Spleen (tissue), 11 donors: ENCODE results near the gene SEMA3F. TPM values are rescaled to one million over a fixed set of nuclear protein-coding genes. Genes with fewer than 3 reads are reported as not detected.
A peak's percentile ranks its signal among the peaks of the same experiment; 100 is the strongest.

Experiments used
- DNase-seq: peaks from one replicate; pipeline ENCODE4 v3.0.0-alpha.2; 2020
- H3K27ac ChIP-seq, 8 donors: fragments of 200-600 bp; sonication (generic) in 7 of 8; 1 replicate in 4 of 8; 2 replicates in 4 of 8; pipeline versions ENCODE4 v1.5.0 to v1.8.0; 2016 to 2021; ENCODE audit warnings: inconsistent platforms in 4 of 8, mild to moderate bottlenecking in 4 of 8, moderate library complexity in 1 of 8
- H3K27me3 ChIP-seq, 7 donors: fragments of 200-600 bp; sonication (generic) in 6 of 7; replicated peaks in 1 of 7; 1 replicate in 4 of 7; 2 replicates in 3 of 7; pipeline versions ENCODE4 v1.5.0 to v1.8.0; 2016 to 2021; ENCODE audit warnings: inconsistent platforms in 3 of 7, mild to moderate bottlenecking in 1 of 7
- H3K36me3 ChIP-seq, 6 donors: fragments of 200-600 bp; sonication (generic) in 5 of 6; 1 replicate in 4 of 6; 2 replicates in 2 of 6; pipeline versions ENCODE4 v1.5.0 to v1.8.0; 2016 to 2021; ENCODE audit warnings: inconsistent platforms in 2 of 6
- H3K4me1 ChIP-seq, 6 donors: fragments of 200-600 bp; sonication (generic) in 5 of 6; 1 replicate in 3 of 6; 2 replicates in 3 of 6; pipeline versions ENCODE4 v1.5.0 to v1.8.0; 2016 to 2021; ENCODE audit warnings: inconsistent platforms in 3 of 6
- H3K4me3 ChIP-seq, 8 donors: fragments of 200-600 bp; sonication (generic) in 7 of 8; 1 replicate in 4 of 8; 2 replicates in 4 of 8; pipeline versions ENCODE4 v1.5.0 to v1.8.0; 2016 to 2021; ENCODE audit warnings: inconsistent platforms in 4 of 8, mild to moderate bottlenecking in 4 of 8, moderate library complexity in 2 of 8
- H3K9me3 ChIP-seq, 8 donors: fragments of 200-600 bp; sonication (generic) in 7 of 8; 1 replicate in 4 of 8; 2 replicates in 4 of 8; pipeline versions ENCODE4 v1.5.0 to v1.8.0; 2016 to 2021; ENCODE audit warnings: inconsistent platforms in 4 of 8
- CTCF ChIP-seq, 11 experiments: fragments of 200-600 bp in 7 of 11; fragments of 450-650 bp in 4 of 11; sonication (generic) in 4 of 11; IDR thresholded peaks in 8 of 11; conservative IDR thresholded peaks in 3 of 11; 1 replicate in 7 of 11; 2 replicates in 4 of 11; pipeline versions ENCODE4 v1.4.0 to v1.8.0; 2016 to 2021; ENCODE audit warnings: antibody characterized with exemption in 11 of 11, inconsistent platforms in 4 of 11, mild to moderate bottlenecking in 1 of 11
- POLR2A ChIP-seq, 3 donors: fragments of 450-650 bp; IDR thresholded peaks; one replicate each; pipeline ENCODE4 v1.5.1; 2017; ENCODE audit warnings: antibody characterized with exemption in 3 of 3, mild to moderate bottlenecking in 1 of 3
- POLR2AphosphoS5 ChIP-seq, 3 donors: sonication (generic); formaldehyde crosslinking; IDR thresholded peaks; one replicate each; pipeline ENCODE4 v1.5.1; 2017; ENCODE audit warnings: antibody characterized with exemption in 3 of 3
- WGBS, 5 donors: extraction: QIAGEN DNeasy Blood & Tissue Kit in 3 of 5; methylation state at CpG; one replicate each; pipeline versions ENCODE4 v1.1.5 to v1.1.7; 2013 to 2018; 5-methylcytosine and 5-hydroxymethylcytosine counted together
- intact Hi-C: fragments of 100-400 bp; cut with DNase I; formaldehyde crosslinking; loops from one replicate; pipeline ENCODE4 v1.15.0; 2023; ENCODE audit warnings: low total_unique reads
- polyA plus RNA-seq, 3 donors: library from polyadenylated mRNA; stranded (reverse); fragments of 200-250 nt; gene quantifications; one replicate each; pipeline ENCODE4 v1.2.1, GENCODE V29; 2013
- total RNA-seq, 7 donors: library from RNA; depleted of rRNA in 3 of 7; stranded (reverse); fragments of >200 nt in 3 of 7; fragmentation: NEBNext Ultra II Directional in 4 of 7; extraction: Animal tissue kit (Norgen Biotek cat#: 25700) in 4 of 7; gene quantifications; one replicate each; pipeline versions ENCODE4 v1.1.0 to v1.2.1, GENCODE V29; 2016 to 2021
- donor health status: healthy with polysubstance abuse.
- donor health status: DM: no; HTN: no; CAD: no; lungs with moderate emphysema.
- donor health status: DM: no; HTN: no; CAD: no.
- donor health status: Bipolar disorder and iron deficiency.
- donor health status: healthy.
- donor health status: DM: no; HTN: no; CAD: no.
- donor health status: DM: yes; HTN: yes; CAD: no.

Gene SEMA3F
- total and polyA plus RNA-seq, 10 donors, result 16.9 to 205 (median 77.9) TPM

- H3K4me1 ChIP-seq, result peaks cover 0 to 6% (median 0%) of the 10 kb centered on the region in 6 donors
- 94 to 98% (median 97%) methylated on average over 4 of the region's 4 CpGs; no CpG with 5 or more reads in 2 of the 5 donors for WGBS, 5 donors
- TF ChIP-seq CTCF (IDR thresholded peaks at IDR 0.05 in 8 of 11, conservative IDR thresholded peaks at IDR 0.05 in 3 of 11), result no peak
- no peak for TF ChIP-seq POLR2A (IDR thresholded peaks at IDR 0.05)
- no peak for TF ChIP-seq POLR2AphosphoS5 (IDR thresholded peaks at IDR 0.05)
- no peak for DNase-seq
- no peak overlapping the region for H3K27ac ChIP-seq
- H3K27me3 ChIP-seq, result no peaks in the 10 kb centered on the region
- intact Hi-C loops, result loop anchor here (5.0 kb wide), 1 partner anchor 63 kb away; no protein-coding TSS in a partner anchor
- no peak overlapping the region for H3K4me3 ChIP-seq
- H3K36me3 ChIP-seq, result peaks cover 0 to 75% (median 21%) of the 10 kb centered on the region in 6 donors
- H3K9me3 ChIP-seq, result no peaks in the 10 kb centered on the region
Observed at GRCh38 chr3:50185230-50185629, 30.1 kb downstream of the SEMA3F start.

GRCh38 chr3:50186096-50186495, 31.0 kb downstream of the SEMA3F start:
- no peak overlapping the region for H3K4me3 ChIP-seq
- 91 to 96% (median 94%) methylated on average over 4 to 10 of the region's 10 CpGs for WGBS, 5 donors
- TF ChIP-seq POLR2AphosphoS5 (IDR thresholded peaks at IDR 0.05) (no peak), POLR2A (IDR thresholded peaks at IDR 0.05) (no peak), CTCF (IDR thresholded peaks at IDR 0.05 in 8 of 11, conservative IDR thresholded peaks at IDR 0.05 in 3 of 11) (no peak)
- H3K4me1 ChIP-seq, result peaks cover 0 to 13% (median 3%) of the 10 kb centered on the region in 6 donors
- H3K9me3 ChIP-seq, result no peaks in the 10 kb centered on the region
- intact Hi-C loops, result loop anchor here (5.0 kb wide), 1 partner anchor 64 kb away; no protein-coding TSS in a partner anchor
- peaks cover 0 to 71% (median 21%) of the 10 kb centered on the region in 6 donors for H3K36me3 ChIP-seq
- H3K27ac ChIP-seq, result no peak overlapping the region
- no peaks in the 10 kb centered on the region for H3K27me3 ChIP-seq
- DNase-seq, result no peak

GRCh38 chr3:50187750-50188149, 32.6 kb downstream of the SEMA3F start:
- Histone ChIP-seq H3K4me1 (peaks cover 0 to 21% (median 10%) of the 10 kb centered on the region in 6 donors), H3K27ac (no peak overlapping the region), H3K9me3 (no peaks in the 10 kb centered on the region), H3K27me3 (peaks cover 0 to 12% (median 1%) of the 10 kb centered on the region in 7 donors), H3K4me3 (no peak overlapping the region), H3K36me3 (peaks cover 0 to 58% (median 18%) of the 10 kb centered on the region in 6 donors)
- intact Hi-C loops, result loop anchor here (5.0 kb wide), 1 partner anchor 65 kb away; no protein-coding TSS in a partner anchor
- DNase-seq, result no peak
- 87 to 96% (median 92%) methylated on average over 17 to 19 of the region's 19 CpGs for WGBS, 5 donors
- no peak for TF ChIP-seq POLR2A (IDR thresholded peaks at IDR 0.05)
- peak in 1 of 3 donors; percentile 8 for TF ChIP-seq POLR2AphosphoS5 (IDR thresholded peaks at IDR 0.05)
- no peak for TF ChIP-seq CTCF (IDR thresholded peaks at IDR 0.05 in 8 of 11, conservative IDR thresholded peaks at IDR 0.05 in 3 of 11)

- 11 to 20% (median 16%) methylated on average over 5 of the region's 5 CpGs for WGBS, 5 donors
- peaks cover 9 to 27% (median 16%) of the 10 kb centered on the region in 7 donors for H3K27me3 ChIP-seq
- intact Hi-C loops, result loop anchor here (5.0 kb wide), 1 partner anchor 67 kb away; no protein-coding TSS in a partner anchor
- TF ChIP-seq POLR2A (IDR thresholded peaks at IDR 0.05), result no peak
- peak in 9 of 11 experiments; percentile 36 to 76 (median 66) for TF ChIP-seq CTCF (IDR thresholded peaks at IDR 0.05 in 8 of 11, conservative IDR thresholded peaks at IDR 0.05 in 3 of 11)
- TF ChIP-seq POLR2AphosphoS5 (IDR thresholded peaks at IDR 0.05), result peak; percentile 7 to 62 (median 56)
- no peak for DNase-seq
- no peak overlapping the region for H3K4me3 ChIP-seq
- peaks cover 0 to 43% (median 13%) of the 10 kb centered on the region in 6 donors for H3K36me3 ChIP-seq
- H3K27ac ChIP-seq, result no peak overlapping the region
- peaks cover 4 to 36% (median 24%) of the 10 kb centered on the region in 6 donors for H3K4me1 ChIP-seq
- H3K9me3 ChIP-seq, result no peaks in the 10 kb centered on the region
Observed at GRCh38 chr3:50189274-50189673, 34.1 kb downstream of the SEMA3F start.
